OCI-LY1 (cell line): Measurements from ENCODE around the gene SULT2B1.

Source experiments
- H2AFZ ChIP-seq: fragments of 200-600 bp; sonication (generic), shearing (Covaris generic); 2 replicates; pipeline ENCODE4 v1.6.0; 2014; ENCODE audit warnings: antibody characterized with exemption, mild to moderate bottlenecking, low read length
- H3F3A ChIP-seq: fragments of 200-600 bp; sonication (generic), shearing (Covaris generic); 2 replicates; pipeline ENCODE4 v1.6.0; 2014; ENCODE audit warnings: mild to moderate bottlenecking, antibody characterized with exemption, low read length, moderate library complexity; ENCODE audit not compliant: insufficient read depth
- H3K27ac ChIP-seq: fragments of 200-600 bp; sonication (generic); 2 replicates; pipeline ENCODE4 v1.5.1; 2014; ENCODE audit warnings: low read length, mixed run types, mild to moderate bottlenecking, low read depth; ENCODE audit not compliant: poor library complexity, severe bottlenecking
- H3K27me3 ChIP-seq: fragments of 200-600 bp; sonication (generic); 2 replicates; pipeline ENCODE4 v1.6.0; 2014; ENCODE audit warnings: antibody characterized with exemption, mild to moderate bottlenecking, low read length, moderate library complexity; ENCODE audit not compliant: insufficient read depth
- H3K36me3 ChIP-seq: fragments of 200-600 bp; sonication (generic); 2 replicates; pipeline ENCODE4 v1.6.1; 2014; ENCODE audit warnings: mild to moderate bottlenecking, antibody characterized with exemption, low read length, moderate library complexity, mixed read lengths; ENCODE audit not compliant: insufficient read depth
- H3K4me1 ChIP-seq: fragments of 200-600 bp; sonication (generic); 2 replicates; pipeline ENCODE4 v1.5.1; 2014; ENCODE audit warnings: mild to moderate bottlenecking, low read length, moderate library complexity; ENCODE audit not compliant: insufficient read depth, severe bottlenecking
- H3K4me2 ChIP-seq: fragments of 200-600 bp; sonication (generic), shearing (Covaris generic); 2 replicates; pipeline ENCODE4 v1.6.1; 2014; ENCODE audit warnings: low read length
- H3K4me3 ChIP-seq: fragments of 200-600 bp; sonication (generic); 2 replicates; pipeline ENCODE4 v1.5.1; 2014; ENCODE audit warnings: low read length, low read depth, mild to moderate bottlenecking, mixed read lengths; ENCODE audit not compliant: poor library complexity, severe bottlenecking
- H3K79me2 ChIP-seq: fragments of 200-600 bp; shearing (Covaris generic); 2 replicates; pipeline ENCODE4 v1.6.1; 2016; ENCODE audit warnings: mixed run types, low read length, mixed read lengths; ENCODE audit not compliant: insufficient read depth
- H3K9ac ChIP-seq: fragments of 200-600 bp; sonication (generic), shearing (Covaris generic); 2 replicates; pipeline ENCODE4 v1.6.1; 2014; ENCODE audit warnings: mild to moderate bottlenecking, low read length, mixed read lengths
- H3K9me2 ChIP-seq: fragments of 200-600 bp; sonication (generic), shearing (Covaris generic); 2 replicates; pipeline ENCODE4 v1.6.1; 2014; ENCODE audit warnings: low read depth, mild to moderate bottlenecking, low read length, mixed read lengths
- H3K9me3 ChIP-seq: fragments of 200-600 bp; shearing (Covaris generic); 2 replicates; pipeline ENCODE4 v1.6.1; 2014; ENCODE audit warnings: low read length, mixed read lengths
- H4K20me1 ChIP-seq: fragments of 200-600 bp; sonication (generic), shearing (Covaris generic); 2 replicates; pipeline ENCODE4 v1.6.0; 2016; ENCODE audit warnings: mild to moderate bottlenecking, low read length; ENCODE audit not compliant: insufficient read depth
- EZH2 ChIP-seq: fragments of 200-600 bp; sonication (generic), shearing (Covaris generic); IDR thresholded peaks from 2 replicates; pipeline ENCODE4 v1.8.0; 2017; ENCODE audit warnings: borderline replicate concordance, mixed run types, mild to moderate bottlenecking, antibody characterized with exemption, low read length, moderate library complexity, mixed read lengths
- TF ChIP-seq, protein P1 (sequence below): fragments of 200-600 bp; sonication (generic), shearing (Covaris generic); IDR thresholded peaks from 2 replicates; pipeline ENCODE4 v1.5.1; 2017; ENCODE audit warnings: mild to moderate bottlenecking, antibody characterized with exemption, low read length, moderate library complexity, mixed read lengths

SULT2B1 gene

DNA sequence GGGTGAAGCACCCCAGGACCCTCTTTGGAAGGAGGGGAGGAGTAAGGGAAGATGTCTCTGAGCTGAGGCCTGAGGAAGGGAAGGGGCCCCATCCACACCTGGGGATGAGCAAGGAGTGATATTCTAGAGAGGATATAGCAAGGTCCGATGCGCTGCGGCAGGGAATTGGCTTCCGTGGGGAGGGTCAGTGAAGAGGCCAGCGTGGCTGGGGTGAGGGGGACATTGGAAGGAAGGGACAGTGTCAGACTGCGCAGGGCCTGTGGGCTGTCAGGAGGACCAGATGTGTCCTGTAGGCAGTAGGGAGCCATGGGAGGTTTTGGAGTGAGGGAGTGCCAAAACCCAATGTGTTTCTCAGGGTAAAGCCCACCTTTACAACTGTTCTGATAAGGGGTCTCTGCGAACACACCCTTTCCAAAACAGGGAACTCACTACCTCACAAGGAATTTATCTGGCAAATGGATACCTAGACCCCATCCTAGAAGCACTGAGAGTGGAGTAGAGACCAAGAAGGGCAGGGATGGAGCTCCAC lies 44.0 kb upstream of the SULT2B1 start:
- peaks cover 14% of the 10 kb centered on the region for H3K4me1 ChIP-seq
- no peaks in the 10 kb centered on the region for H3K9me2 ChIP-seq
- no peaks in the 10 kb centered on the region for H3K27me3 ChIP-seq
- no peak for TF ChIP-seq EZH2
- TF ChIP-seq, protein P1, sequence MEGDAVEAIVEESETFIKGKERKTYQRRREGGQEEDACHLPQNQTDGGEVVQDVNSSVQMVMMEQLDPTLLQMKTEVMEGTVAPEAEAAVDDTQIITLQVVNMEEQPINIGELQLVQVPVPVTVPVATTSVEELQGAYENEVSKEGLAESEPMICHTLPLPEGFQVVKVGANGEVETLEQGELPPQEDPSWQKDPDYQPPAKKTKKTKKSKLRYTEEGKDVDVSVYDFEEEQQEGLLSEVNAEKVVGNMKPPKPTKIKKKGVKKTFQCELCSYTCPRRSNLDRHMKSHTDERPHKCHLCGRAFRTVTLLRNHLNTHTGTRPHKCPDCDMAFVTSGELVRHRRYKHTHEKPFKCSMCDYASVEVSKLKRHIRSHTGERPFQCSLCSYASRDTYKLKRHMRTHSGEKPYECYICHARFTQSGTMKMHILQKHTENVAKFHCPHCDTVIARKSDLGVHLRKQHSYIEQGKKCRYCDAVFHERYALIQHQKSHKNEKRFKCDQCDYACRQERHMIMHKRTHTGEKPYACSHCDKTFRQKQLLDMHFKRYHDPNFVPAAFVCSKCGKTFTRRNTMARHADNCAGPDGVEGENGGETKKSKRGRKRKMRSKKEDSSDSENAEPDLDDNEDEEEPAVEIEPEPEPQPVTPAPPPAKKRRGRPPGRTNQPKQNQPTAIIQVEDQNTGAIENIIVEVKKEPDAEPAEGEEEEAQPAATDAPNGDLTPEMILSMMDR = no peak
- H3K4me2 ChIP-seq = no peak overlapping the region
- H3K9ac ChIP-seq = no peak overlapping the region
- H4K20me1 ChIP-seq = no peaks in the 10 kb centered on the region
- H3K79me2 ChIP-seq = no peaks in the 10 kb centered on the region
- no peaks in the 10 kb centered on the region for H3F3A ChIP-seq
- H2AFZ ChIP-seq = no peak overlapping the region
- no peaks in the 10 kb centered on the region for H3K36me3 ChIP-seq
- no peak overlapping the region for H3K27ac ChIP-seq
- no peaks in the 10 kb centered on the region for H3K9me3 ChIP-seq
- no peak overlapping the region for H3K4me3 ChIP-seq

DNA sequence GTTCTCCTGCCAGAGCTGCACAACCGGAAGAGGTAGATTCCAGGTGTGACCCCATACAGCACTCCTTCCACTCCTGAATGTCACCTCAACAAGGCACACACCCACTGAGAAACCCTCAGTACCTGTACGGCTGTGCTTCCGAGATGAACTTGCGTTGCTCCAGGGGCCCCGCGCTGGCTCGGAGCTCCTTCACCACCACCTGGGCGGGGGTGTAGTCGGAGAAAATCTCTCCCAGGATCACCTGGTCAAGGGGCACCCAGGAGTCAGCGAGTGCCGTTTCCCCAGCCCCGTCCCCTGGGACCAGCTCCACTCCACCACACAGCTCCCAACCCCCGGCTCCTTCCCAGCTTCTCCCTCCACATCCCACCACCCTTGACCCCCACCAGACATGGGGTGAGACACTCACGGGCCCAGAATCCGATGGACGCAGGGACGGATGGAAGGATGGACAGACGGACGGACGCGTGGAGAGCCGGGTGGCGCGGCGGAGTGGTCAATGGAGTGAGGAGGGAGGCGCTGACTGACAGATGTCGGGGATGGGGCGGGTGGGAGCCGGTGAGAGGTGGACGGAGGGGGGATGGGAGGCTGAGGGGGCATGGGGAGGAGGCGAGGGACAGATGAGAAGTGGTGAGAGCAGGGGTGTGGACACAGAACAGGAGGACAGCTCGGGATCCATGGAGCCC lies 43.1 kb upstream of the SULT2B1 start:
- Histone ChIP-seq H3K4me2 (no peak overlapping the region), H3K79me2 (no peaks in the 10 kb centered on the region), H3K9ac (no peak overlapping the region), H2AFZ (no peak overlapping the region), H3K27me3 (no peaks in the 10 kb centered on the region), H3F3A (no peaks in the 10 kb centered on the region), H4K20me1 (no peaks in the 10 kb centered on the region), H3K9me2 (no peaks in the 10 kb centered on the region), H3K27ac (no peak overlapping the region), H3K9me3 (no peaks in the 10 kb centered on the region), H3K4me1 (peaks cover 19% of the 10 kb centered on the region), H3K36me3 (no peaks in the 10 kb centered on the region), H3K4me3 (no peak overlapping the region)
- no peak for TF ChIP-seq EZH2
- TF ChIP-seq, protein P1 = no peak

DNA sequence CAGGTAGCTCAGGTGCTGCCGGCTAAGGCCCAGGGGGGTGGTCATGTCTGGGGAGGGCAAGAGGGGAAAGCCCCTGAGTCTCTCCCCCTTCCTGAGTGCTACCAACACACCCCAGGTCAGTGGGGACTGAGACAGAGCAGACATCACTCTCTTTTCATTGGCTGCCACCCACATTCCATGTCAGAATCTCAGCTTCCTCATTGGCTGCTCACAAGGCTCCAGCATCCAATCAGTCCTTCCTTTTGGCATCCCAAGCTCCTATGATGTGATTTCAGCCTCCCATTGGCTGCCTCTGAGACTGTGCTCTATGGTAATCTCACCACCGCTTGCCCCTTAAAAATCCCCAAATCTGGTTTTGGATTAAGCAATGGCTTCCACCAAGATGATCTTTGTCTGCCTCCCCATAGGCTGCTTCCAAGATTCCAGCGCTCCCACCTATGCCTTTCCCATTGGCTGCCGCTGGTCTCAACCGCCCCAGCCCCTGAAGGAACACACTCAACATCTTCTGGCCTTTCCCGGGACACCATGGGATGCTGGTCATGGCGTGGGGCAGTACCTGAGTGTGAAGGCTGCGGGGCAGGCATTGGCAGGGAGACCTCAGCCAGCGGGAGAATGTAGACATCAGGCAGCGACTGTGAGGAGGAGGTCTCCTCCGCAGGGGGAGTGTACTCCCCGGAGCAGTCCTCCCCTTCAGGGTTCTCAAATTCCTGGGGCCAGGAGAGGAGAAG lies 42.3 kb upstream of the SULT2B1 start:
- H3K4me3 ChIP-seq = no peak overlapping the region

More for the DNA sequence above, 42.3 kb upstream of the SULT2B1 start:
- Histone ChIP-seq H3K36me3 (no peaks in the 10 kb centered on the region), H3K9ac (no peak overlapping the region), H3K79me2 (no peaks in the 10 kb centered on the region), H3K4me2 (no peak overlapping the region), H3K4me1 (peaks cover 24% of the 10 kb centered on the region), H3F3A (no peaks in the 10 kb centered on the region), H2AFZ (no peak overlapping the region), H3K27ac (no peak overlapping the region), H3K9me3 (no peaks in the 10 kb centered on the region), H3K9me2 (no peaks in the 10 kb centered on the region), H4K20me1 (no peaks in the 10 kb centered on the region), H3K27me3 (no peaks in the 10 kb centered on the region)
- no peak for TF ChIP-seq EZH2
- TF ChIP-seq, protein P1 = no peak
